ENCODE measurements around the gene HUNK. TPM values are rescaled to one million over a fixed set of nuclear protein-coding genes. Genes with fewer than 3 reads are reported as not detected.

Gene HUNK
- total RNA-seq, 2 donors from 2014 or later = 5.8 to 8.4 TPM

DNA sequence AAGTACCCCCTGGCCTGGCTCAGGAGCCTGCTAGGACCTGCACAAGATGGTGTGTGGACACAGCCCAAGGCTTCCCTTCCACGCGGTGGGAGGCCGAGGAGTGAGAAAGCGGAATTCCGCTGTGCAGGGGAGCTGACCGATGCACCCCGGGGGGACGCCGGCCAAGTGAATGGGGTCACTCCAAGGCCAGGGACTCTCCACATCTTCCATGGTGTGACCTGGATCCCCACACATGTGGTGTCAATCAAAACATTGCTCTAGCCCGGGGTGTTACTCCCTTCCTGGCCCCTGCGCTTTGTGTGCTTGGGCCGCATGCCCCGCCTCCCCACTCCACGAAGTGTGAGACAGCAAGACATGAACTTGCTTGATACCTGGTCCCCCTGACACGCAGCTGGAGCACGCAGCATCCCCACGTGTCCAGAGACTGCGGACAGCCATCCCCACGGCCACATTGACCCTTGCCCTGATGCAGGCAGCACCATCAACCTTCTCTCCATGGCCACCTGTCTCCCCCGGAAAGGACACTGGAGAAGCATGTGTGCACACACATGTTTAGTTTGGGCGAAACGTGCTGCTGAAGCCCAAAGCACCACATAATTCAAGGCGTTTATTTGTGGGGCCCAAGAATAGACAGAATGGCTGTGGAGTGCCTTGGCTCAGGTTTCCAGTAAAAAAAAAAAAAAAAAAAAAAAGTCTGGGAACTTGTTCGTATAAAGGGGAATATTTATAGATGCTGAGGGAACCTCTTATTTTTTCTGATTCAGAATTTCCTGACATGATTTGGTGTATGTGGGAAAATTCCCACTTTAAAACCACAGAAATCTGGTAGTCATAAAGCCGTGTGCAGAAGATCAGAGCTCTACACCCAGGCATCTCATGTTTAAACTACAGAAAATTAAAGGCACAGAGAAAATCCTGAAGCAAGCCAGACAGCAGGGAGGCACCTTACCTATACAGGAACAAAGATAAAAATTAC, 171.7 kb downstream of the HUNK start:
- no peak overlapping the region for H3K4me3 ChIP-seq (ENCODE audit: low read length)
- no peaks in the 10 kb centered on the region for H3K36me3 ChIP-seq (ENCODE audit: control insufficient read depth, insufficient read depth, low read length)
- no peaks in the 10 kb centered on the region for H3K9me3 Mint-ChIP-seq
- TF ChIP-seq, protein P1, sequence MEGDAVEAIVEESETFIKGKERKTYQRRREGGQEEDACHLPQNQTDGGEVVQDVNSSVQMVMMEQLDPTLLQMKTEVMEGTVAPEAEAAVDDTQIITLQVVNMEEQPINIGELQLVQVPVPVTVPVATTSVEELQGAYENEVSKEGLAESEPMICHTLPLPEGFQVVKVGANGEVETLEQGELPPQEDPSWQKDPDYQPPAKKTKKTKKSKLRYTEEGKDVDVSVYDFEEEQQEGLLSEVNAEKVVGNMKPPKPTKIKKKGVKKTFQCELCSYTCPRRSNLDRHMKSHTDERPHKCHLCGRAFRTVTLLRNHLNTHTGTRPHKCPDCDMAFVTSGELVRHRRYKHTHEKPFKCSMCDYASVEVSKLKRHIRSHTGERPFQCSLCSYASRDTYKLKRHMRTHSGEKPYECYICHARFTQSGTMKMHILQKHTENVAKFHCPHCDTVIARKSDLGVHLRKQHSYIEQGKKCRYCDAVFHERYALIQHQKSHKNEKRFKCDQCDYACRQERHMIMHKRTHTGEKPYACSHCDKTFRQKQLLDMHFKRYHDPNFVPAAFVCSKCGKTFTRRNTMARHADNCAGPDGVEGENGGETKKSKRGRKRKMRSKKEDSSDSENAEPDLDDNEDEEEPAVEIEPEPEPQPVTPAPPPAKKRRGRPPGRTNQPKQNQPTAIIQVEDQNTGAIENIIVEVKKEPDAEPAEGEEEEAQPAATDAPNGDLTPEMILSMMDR (conservative IDR thresholded peaks at IDR 0.05) = no peak
- DNase-seq = peak; percentile 34
- H3K27me3 ChIP-seq (ENCODE audit: control insufficient read depth, insufficient read depth, low read length, poor library complexity, severe bottlenecking) = no peaks in the 10 kb centered on the region
- no peak overlapping the region for H3K4me3 Mint-ChIP-seq
- no peaks in the 10 kb centered on the region for H3K9me3 ChIP-seq (ENCODE audit: control insufficient read depth, low read length)
- H3K27ac Mint-ChIP-seq = no peak overlapping the region
- H3K9ac ChIP-seq (ENCODE audit: extremely low read depth, low read length, poor library complexity, severe bottlenecking) = no peak overlapping the region
- H3K36me3 Mint-ChIP-seq (ENCODE audit: low read depth) = no peaks in the 10 kb centered on the region
- no peaks in the 10 kb centered on the region for H3K4me1 ChIP-seq (ENCODE audit: control insufficient read depth, insufficient read depth, low read length)
- H3K27ac ChIP-seq (ENCODE audit: low read depth, low read length) = no peak overlapping the region
- 94% methylated on average over 14 to 25 of the region's 25 CpGs for WGBS, 2 experiments (ENCODE audit: insufficient coverage in 1 of 2, insufficient read length in 1 of 2)
- peaks cover 12% of the 10 kb centered on the region for H3K27me3 Mint-ChIP-seq (ENCODE audit: insufficient read depth)
- H3K4me1 Mint-ChIP-seq = no peaks in the 10 kb centered on the region

DNA sequence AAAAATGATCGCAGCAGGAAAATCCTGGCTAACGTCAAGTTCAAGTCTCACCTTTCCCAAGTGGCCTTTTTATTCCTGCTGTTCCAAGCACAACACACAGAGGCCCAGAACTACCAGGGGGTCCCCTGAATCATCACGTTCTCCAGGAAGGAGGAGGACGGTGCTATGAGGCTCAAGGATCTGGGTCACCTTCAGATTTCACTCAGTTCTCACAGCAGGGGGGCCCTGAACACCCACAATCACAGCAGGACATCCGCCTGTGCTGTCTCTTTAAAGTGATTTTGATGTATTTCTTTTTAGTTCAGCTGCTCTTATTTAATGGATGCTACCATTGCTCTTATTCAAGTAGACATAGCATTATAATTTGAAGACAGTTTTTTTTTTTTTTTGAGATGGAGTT, 173.4 kb downstream of the HUNK start:
- no peaks in the 10 kb centered on the region for H3K36me3 Mint-ChIP-seq (ENCODE audit: low read depth)
- Histone ChIP-seq H3K9ac (ENCODE audit: extremely low read depth, low read length, poor library complexity, severe bottlenecking) (no peak overlapping the region), H3K4me3 (ENCODE audit: low read length) (no peak overlapping the region), H3K36me3 (ENCODE audit: control insufficient read depth, insufficient read depth, low read length) (no peaks in the 10 kb centered on the region), H3K27me3 (ENCODE audit: control insufficient read depth, insufficient read depth, low read length, poor library complexity, severe bottlenecking) (no peaks in the 10 kb centered on the region), H3K9me3 (ENCODE audit: control insufficient read depth, low read length) (no peaks in the 10 kb centered on the region), H3K27ac (ENCODE audit: low read depth, low read length) (no peak overlapping the region), H3K4me1 (ENCODE audit: control insufficient read depth, insufficient read depth, low read length) (no peaks in the 10 kb centered on the region)
- peak; percentile 34 for DNase-seq
- no peak overlapping the region for H3K4me3 Mint-ChIP-seq
- no peaks in the 10 kb centered on the region for H3K4me1 Mint-ChIP-seq
- no peaks in the 10 kb centered on the region for H3K9me3 Mint-ChIP-seq
- TF ChIP-seq, protein P1 (conservative IDR thresholded peaks at IDR 0.05) = no peak
- H3K27ac Mint-ChIP-seq = no peak overlapping the region
- H3K27me3 Mint-ChIP-seq (ENCODE audit: insufficient read depth) = peaks cover 6% of the 10 kb centered on the region
- WGBS, 2 experiments (ENCODE audit: insufficient coverage in 1 of 2, insufficient read length in 1 of 2) = 77 to 100% methylated on average over 1 to 4 of the region's 5 CpGs

DNA sequence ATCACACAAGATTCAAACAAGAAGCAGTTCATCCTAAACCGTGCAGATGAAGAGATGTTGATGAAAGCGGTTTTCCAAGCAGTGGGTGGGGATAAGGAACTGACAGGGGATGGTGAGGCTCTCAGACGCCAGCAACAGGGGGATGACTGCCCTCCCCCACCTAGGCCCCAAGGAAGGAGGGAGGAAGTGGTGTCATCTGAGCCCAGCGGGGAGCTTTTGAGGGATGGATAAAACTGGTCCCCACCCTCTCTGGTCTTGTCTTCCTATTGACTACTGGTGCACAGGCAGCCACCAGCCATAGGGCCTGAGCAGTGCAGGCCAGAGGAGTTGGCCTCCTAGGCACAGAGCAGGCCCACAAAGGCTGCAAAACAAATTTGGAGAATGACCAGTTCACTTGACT, 175.5 kb downstream of the HUNK start:
- no peak overlapping the region for H3K27ac Mint-ChIP-seq
- peak; percentile 51 for DNase-seq
- 40 to 60% methylated on average over 1 to 4 of the region's 4 CpGs for WGBS, 2 experiments (ENCODE audit: insufficient coverage in 1 of 2, insufficient read length in 1 of 2)

More for the DNA sequence above, 175.5 kb downstream of the HUNK start:
- Histone ChIP-seq H3K9ac (ENCODE audit: extremely low read depth, low read length, poor library complexity, severe bottlenecking) (no peak overlapping the region), H3K27ac (ENCODE audit: low read depth, low read length) (no peak overlapping the region), H3K4me1 (ENCODE audit: control insufficient read depth, insufficient read depth, low read length) (no peaks in the 10 kb centered on the region), H3K36me3 (ENCODE audit: control insufficient read depth, insufficient read depth, low read length) (no peaks in the 10 kb centered on the region), H3K9me3 (ENCODE audit: control insufficient read depth, low read length) (no peaks in the 10 kb centered on the region), H3K4me3 (ENCODE audit: low read length) (no peak overlapping the region), H3K27me3 (ENCODE audit: control insufficient read depth, insufficient read depth, low read length, poor library complexity, severe bottlenecking) (no peaks in the 10 kb centered on the region)
- H3K4me1 Mint-ChIP-seq = no peaks in the 10 kb centered on the region
- no peak overlapping the region for H3K4me3 Mint-ChIP-seq
- peaks cover 8% of the 10 kb centered on the region for H3K9me3 Mint-ChIP-seq
- TF ChIP-seq, protein P1 (conservative IDR thresholded peaks at IDR 0.05) = no peak
- peaks cover 1% of the 10 kb centered on the region for H3K27me3 Mint-ChIP-seq (ENCODE audit: insufficient read depth)
- no peaks in the 10 kb centered on the region for H3K36me3 Mint-ChIP-seq (ENCODE audit: low read depth)

Other genes starting within 250 kb of the HUNK start
- 100 to 1,000 TPM; 185 to 234 TPM for gene SOD1, start 213.3 kb upstream of the HUNK start, total RNA-seq
- gene SCAF4, start 140.9 kb upstream of the HUNK start, total RNA-seq = 10 to 100 TPM; 61.3 to 67.8 TPM